GM18498 (cell line): ENCODE results near the gene AP2A2.

ENCODE experiments used
- ATAC-seq: cut with Tn5 transposase; IDR thresholded peaks from one replicate; pipeline ENCODE4 v1.9.1; 2021; ENCODE audit warnings: mild to moderate bottlenecking, moderate library complexity; ENCODE audit not compliant: unreplicated experiment

The AP2A2 gene

DNA sequence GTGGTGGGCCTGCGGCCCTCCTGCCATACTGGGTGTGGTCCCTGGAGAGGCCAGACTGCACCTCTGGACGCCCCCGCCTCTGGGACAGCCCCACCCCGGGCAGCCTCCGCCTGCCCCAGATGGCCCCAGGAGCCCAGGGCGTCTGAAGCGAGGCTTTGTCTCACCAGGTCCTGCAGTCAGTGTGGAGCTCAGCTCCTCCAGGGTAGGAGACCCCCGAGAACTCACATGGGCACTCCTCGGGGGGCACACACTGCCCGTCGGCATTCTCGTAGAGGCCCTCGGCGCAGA is 100.4 kb downstream of the AP2A2 start:
- no peak for ATAC-seq

DNA sequence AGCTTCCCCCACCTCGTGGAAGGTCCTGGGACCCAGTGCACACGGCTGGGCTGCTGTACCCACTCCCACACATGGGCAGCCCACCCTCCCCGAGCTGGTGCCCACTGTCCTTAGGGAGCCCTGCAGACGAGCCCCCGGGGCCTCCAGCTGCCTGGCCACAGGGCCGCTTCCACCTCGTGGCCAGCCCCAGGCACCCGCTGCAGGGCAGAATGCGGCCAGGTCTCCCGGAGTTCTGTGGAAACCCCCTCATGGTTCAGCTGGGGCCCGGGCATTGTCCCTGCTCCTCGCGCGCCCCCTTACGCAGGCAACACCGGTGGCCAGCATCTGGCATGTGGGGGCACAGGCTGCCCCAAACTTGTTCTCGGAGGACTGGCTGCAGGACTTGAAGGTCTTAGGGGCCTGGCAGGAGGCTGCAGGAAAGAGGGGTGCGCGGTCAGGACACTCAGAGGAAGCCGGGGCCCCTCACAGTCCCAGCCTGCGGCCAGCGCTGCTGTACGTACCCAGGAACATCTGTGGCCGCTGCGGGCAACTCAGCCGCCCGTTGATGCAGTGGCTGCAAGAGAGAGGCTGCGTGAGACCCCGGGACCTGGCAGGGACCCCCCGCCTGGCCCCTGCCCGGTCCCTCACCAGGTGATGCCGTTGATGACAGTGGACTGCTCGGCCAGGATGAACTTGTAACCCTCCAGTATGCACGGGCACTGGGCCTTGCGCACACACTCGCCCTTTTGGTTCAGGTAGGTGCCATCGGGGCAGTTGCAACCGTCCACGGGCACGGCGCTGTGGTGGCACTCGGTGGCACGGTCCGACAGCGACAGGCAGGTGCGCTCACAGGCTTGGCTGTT is 101.2 kb downstream of the AP2A2 start:
- ATAC-seq: no peak

DNA sequence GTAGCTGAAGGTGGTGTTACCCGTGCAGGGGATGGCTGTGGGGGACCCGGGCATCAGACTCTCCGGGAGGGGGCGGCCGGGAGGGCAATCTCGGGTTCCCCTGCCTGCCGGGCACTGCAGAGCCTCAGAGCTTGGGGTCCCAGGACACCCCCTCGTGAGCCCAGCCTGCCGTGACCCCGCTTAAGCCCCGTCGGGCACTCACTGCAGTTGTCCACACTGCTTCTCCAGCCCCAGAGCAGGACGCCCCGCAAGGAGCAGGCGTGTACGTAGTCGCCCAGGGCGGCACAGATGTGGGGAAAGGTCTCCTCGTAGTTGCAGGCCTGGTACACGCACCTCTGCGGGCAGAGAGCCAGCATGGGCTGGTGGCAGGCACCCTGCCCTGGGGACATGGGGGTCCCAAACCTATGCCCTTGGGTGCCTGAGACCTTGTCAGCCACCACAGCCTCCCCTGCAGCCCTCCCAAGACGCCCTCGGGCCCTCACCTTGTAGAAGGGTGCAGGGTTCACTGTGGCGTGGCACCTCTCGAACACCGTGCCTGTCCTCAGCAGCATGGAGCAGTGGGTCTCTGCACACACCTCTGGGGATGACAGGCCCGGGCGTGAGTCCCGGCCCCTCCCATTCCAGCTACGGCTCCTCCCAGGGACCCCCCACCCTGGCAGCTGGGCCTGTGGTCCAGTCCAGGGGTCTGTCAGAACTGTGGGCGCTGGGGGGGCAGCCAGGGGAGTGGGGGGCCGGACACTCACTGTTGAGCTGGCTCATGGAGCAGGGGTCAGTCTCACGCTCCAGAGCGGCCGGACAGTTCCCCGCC is 102.0 kb downstream of the AP2A2 start:
- ATAC-seq: no peak

DNA sequence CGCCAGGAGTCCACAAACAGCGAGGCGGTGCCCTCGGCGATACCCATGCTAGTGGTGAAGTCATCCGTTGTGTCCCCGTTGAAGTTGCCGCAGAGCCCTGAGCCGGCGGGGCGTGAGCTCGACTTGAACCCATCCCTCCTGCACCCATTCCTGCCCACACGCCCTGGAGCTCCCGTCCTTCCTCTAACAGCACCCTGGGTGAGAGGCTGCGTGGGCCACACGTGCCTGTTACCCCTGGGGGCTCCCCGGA is 102.5 kb downstream of the AP2A2 start:
- no peak for ATAC-seq

DNA sequence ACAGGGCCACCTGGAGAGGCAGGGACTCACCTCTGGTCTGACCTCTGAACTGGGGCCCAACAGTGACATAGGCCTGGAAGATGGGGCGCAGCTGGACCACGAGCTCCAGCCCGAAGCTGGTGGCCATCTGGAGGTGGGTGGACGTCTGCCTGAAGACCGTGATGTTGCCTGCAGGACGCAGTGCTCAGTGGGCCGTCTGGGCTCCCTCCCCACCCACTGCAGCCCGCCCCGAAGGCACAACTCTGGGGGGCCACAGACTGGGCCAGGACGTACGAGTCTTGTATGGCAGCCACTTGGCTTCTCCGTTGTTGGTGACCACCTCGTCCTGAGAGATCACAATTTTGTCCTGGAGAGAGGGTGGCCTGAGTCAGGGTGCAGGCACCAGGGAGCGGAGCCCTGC is 102.9 kb downstream of the AP2A2 start:
- ATAC-seq: no peak

DNA sequence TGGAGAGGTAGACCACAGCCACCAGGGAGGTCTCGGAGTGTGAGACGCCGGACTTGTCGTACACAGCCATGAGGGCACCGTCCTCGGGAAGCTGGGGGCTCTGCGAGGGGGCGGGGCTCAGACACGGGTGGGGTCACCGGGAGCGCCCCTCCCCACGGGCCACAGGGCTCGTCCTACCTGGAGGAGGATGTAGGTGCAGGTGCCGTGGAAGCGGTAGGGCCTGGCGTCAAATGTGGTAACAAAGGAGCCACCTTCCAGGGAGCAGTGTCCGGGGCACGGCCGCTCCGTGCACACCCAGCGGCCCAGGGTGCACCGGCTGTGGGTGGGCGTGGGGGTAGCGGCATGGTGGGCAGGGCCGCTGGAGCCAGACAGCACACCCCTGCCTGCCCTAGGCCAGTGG is 103.4 kb downstream of the AP2A2 start:
- ATAC-seq: no peak

DNA sequence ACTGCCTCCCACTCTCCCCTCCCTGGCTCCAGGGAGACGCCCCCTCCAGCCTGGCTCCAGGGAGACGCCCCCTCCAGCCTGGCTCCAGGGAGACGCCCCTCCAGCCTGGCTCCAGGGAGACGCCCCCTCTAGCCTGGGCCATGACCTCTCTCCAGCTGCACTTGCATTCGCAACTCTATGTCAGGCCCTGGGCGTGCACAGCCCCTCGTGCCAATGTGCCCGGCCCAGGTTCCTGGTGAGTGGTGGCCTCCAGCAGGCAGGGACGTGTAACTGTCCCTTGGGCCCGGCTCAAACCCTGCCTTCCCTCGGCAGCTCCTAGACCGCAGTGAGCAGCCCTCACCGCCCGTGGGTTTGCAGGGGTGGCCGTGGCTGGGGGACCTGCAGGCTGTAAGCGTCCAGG is 104.0 kb downstream of the AP2A2 start:
- ATAC-seq: no peak

DNA sequence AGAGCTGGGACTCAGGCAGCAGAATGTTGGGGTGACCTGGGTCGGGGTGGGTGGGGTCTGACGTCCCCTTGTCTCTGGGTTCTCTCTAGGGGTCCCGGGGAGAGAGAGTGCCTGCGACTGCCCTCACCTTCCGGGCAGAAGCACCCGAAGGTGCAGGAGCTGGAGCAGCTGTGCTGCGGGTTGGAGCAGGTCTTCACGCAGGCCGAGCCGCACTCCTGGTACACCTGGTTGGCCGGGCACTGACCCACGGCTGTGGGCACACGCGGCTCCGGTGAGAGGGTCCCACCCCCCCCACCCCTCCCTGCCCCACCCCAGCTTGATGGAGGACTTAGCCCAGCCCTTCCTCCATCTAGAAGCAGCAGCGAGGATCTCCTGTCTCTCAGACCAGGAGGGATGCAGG is 104.4 kb downstream of the AP2A2 start:
- no peak for ATAC-seq

DNA sequence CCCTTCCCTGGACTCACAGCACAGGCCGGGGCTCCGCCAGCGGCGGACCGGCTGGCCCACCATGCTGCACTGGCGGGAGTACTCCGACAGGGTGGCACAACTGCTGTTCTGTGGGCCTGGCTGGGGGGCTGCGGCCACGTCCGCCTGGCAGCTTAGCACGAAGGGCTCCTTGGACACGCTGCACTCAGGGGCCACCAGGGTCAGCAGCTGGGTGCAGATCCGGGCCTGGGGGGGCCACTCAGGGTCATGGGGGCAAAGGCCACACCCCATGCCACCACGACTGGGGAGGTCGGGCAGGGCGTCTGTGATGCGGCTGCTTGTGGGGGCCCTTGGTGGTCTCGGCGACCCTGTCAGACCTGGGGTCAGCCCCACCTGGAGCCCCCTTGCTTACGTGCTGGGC is 104.9 kb downstream of the AP2A2 start:
- ATAC-seq: no peak

DNA sequence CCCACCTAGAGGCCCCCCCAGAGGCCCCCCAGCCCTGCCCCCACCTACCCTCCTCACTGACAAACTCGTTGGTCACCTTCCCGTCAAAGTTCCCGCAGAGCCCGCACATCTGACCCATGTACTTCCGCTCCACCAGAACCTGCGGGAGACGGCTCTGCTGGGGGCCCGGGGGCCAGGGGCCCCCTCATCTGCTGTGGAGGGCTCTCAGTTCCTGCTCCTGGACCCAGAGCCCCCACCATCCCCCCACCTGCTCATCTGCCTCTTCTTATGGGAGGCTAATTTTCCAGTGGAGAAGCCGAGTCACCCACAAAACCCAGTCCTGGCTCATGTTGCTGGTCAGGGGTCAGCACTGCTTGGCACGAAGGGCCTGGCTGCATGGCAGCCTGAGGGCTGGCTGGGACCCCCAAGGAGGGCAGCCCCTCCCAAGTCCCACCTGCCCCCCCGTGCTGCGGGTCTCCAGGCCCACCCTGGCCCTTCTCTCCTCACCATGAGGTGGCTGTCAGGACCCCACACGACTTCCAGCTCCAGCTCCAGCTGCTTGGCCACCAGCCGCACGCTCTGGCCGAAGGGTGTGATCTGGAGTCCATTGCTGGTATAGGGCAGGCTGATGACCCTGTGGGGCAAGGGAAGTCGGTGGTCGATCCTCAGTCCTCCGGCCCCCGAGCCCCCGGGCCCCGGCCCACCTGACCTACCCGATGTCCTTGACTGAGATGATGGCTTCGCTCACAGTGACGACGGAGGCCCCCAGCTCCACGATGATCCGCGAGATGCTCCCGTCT is 105.6 kb downstream of the AP2A2 start:
- ATAC-seq: no peak

DNA sequence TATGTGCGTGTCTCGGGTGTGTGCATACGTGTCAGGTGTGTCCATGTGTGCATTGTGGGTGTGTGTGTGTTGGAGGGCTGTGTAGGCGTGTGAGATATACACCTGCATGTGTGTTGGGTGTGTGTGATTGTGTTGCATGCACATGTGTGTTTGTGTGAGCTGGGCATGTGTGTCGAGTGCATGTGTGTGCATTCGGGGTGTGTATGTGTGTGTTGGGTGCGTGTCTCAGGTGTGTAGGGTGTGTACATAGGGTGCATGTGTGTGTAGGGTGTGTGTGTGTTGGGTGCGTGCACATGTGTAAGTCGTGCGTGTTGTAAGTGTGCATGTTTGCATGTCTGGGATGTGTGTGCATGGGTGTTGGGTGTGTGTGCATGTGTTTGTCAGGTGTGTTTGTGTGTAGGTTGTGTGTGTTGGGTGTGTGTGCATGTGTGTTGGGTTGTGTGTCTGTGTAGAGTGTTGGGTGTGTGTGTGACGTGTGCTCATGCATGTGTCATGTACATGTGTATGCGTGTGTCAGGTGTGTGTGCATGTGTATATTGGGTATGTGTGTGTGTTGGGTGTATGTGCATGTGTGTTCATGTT is 106.7 kb downstream of the AP2A2 start:
- ATAC-seq: no peak

DNA sequence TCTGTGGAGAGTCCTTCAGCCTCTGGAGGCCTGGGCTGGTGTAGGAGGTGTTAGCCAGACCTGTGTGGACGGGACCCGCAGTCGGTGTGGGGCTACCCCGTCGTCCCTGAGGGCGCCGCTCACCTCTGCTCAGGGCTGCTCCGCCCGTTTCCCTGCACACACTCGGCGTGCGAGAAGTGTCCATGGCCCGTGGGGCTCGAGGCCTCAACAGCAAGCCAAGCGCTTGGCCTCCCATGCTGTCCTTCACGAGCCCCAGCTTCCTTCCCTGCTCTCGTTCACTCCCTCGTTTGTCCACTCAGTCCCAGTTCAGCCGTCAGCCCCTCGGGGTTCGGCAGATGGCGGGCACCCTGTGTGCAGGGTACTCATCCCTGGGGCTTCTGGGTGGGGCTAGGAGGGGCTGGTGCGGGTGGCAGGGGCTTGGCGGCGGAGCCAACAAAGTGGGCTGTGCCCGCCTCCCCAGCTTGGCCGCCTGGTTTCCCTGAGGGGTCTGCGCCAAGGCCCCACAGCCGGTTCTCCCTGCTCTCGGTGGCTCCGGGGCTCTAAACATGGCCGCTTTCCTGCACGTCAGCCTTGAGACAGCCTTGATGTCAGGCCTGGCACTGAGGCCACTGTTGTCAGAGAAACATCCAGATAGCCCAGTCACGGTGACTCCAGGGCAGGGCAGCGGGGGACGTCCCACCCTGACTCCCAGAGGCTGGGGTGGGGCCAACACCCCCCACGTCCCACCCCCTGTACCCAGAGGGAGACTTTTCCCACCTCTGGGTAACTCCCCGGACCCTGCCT is 107.5 kb downstream of the AP2A2 start:
- no peak for ATAC-seq

DNA sequence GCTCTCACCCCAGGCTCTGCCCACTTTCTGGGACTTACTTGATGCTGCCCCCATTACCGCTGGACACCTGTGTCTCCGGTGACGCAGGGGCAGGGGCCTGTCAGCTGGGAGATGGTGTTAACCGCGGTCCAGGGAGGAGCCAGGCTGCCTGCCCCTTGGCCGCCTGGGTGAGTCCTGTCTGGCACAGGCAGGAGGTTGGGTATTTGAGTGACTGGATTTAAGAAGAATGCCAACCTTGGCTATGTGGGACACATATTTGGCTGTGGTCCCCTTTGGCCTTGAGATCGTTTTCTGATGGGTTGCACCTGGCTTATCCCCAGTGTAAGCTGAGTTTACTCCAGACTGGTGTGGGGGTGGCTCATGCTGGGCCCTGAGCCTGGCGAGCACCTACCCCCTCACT is 108.3 kb downstream of the AP2A2 start:
- ATAC-seq: no peak

DNA sequence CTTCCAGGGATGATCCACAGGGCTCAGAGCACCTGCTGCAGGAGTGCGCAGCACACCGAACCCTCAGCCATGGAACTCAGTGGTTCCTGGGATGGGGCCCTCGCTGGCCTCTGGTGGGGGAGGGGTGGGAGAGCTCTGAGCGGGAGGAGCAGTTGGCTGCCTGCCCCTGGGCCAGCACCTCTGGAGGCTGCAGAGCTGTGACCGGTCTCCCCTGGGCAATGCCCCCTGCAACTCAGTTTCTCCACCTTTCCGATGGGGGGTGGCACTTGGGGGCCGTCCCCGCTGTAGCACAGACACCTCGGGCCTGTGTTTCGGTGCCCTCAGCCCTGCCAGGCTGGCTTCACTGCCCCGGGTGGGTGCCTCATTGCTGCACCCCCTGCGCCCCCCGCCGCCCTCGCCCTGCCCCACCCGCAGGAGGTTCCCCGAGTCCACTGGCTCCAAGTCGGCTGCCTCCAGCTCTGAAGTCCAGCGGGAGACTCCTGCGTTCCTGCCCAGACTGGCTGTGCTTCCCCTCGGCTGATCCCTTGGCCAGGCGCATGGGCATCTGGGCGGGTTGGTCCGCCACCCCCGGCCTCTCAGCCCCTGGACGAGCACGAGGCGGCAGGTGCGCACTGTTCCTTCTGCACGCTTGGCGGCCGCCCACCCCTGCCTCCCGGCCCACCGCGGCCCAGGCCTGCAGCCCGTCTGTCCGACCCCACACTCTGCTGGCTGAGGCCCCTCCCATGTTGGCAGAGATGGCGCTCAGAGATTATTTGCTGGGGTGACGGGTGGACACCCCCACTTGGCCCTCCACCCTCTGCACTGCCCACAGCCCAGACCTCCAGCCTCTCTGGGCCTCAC is 109.0 kb downstream of the AP2A2 start:
- ATAC-seq: no peak

DNA sequence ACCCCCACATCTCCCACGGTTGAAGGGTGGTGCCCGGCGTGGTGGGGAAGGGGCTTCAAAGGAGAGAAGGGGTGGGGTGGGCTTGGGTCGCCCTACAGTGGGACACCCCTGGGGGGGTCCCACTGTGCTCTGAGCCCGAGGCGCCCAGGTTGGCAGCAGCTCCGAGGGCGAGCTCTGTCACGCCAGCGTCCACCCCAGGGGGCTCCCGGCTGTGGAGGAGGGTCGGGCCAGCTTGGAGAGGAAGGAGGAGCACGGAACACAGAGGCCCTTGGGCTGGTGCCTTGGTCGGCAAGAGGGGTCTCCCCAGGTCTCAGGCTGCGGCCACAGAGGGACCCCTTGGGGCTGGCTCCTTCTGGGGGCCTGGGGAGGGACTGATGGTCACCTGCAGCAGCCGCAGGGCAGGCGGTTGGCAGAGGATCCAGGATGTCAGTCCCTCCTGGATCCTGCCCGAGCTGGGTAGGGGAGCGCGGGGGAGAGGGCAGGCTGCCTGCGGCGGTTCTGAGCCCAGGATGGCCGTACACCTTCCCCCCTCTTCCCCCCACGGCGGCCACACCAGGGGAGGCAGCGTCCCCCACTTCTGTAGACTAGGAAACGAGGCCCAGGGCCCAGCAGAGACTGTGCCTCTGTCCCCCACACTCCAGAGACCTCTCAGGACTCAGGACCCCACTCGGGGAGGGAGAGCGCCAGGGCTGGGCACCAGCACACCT is 110.1 kb downstream of the AP2A2 start:
- ATAC-seq: no peak

DNA sequence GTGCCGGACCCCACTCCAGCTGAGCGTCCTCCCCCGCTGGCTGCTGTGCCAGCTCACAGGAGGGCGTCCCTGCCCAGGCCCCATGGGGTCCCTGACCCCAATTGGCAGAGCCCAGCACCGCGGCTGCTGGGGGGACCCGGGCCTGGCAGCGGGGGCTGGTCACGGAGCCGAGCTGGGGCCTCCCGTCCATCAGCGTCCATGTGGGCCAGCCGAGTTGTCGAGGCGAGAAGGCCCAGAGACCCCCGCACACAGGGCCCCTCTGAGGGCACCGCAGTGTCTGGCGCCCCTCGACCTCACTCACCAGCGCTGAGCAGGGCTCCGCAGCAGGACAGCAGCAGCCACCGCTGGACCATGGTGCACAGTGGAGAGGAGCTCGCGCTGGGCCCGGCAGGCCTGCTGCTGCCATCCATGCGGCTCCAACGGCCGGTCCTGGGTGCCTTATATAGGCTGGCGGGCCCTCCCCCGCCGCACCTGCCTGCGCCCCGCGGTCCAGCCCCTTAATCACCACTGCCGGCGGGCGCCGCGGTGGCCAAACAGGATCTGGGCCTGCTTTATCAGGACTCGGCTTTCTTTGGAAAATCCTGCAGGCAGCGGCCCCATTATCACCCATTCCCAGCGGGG is 110.7 kb downstream of the AP2A2 start, which contains the start of gene MUC6:
TSS of gene MUC6 (minus strand) at position 416 of the 621 bp plus-strand sequence. CDS start at position 353, 63 bp downstream.
- ATAC-seq: no peak

DNA sequence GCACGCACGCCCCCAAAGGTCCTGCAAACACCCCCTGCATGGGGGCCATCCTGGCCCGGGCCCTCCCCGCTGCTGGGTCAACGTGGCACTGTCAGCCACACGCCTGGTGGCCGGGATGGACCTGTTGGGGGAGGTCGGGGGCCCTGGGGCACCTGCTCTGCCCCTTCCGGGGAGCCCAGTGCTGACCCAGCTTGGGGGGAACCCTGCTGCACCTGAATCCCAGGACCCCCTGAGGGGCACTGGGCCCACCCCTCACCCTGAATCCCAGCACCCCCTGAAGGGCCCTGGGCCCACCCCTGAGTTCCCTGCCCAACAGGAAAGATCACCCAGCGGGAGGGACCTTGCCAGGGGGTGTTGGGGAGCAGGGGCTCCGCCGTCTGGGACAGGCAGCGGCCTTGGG is 111.3 kb downstream of the AP2A2 start:
- ATAC-seq: no peak

DNA sequence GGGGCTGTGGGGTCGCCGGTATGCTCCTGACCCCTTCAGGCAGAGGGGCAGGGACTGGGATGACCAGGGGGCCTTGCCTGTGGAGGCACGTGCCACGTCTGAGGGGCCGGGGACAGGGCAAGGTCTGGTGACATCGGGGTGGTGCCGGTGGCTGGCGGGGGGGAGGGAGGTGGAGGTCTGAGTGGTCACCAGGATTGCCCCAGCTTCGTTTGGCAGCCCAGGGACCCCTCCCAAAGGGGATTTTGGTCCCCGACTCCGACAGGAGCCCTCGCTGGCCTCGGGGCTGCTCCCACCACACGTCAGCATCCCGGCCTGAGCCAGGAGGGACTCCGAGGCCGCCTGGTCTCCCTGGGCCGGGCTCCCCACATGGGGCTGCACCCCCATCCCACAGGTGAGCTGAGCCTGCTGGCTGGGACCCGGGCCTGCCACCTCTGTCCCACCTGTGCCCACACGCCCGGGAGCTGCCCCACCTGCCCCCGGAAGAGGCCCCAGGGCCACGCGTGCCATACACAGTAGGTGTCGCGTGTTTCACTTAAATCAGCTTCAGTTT is 111.9 kb downstream of the AP2A2 start:
- ATAC-seq: no peak

DNA sequence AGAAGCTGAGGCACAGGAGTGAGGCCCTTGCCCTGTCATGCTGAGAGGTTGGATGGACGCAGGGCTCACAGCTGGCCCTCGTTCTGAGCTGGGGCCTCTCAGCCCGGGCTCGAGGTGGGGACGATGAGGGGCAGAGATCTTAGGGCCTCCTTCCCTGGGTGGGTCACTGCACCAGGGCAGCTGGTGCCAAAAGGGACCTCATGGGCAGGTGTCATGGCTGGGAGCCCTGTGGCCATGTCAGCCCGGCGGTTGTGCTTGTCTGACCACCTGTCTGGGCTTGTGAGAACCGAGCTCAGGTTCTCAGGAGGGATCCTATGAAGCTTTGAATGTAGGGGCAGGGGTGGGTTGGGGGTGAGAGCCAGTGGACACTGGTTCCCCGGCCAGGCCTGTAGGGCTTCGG is 112.7 kb downstream of the AP2A2 start:
- no peak for ATAC-seq
